Measurements from ENCODE around the gene CENPC. TPM values are rescaled to one million over a fixed set of nuclear protein-coding genes. Genes with fewer than 3 reads are reported as not detected.

CENPC gene
- total RNA-seq, 2 donors from 2014 or later: 26.4 to 33.2 TPM

GRCh38 chr4:67575232-67576058 is 30.1 kb upstream of the CENPC start:
- H3K27ac ChIP-seq: peak overlapping the region in 1 of 2 donors; percentile 21
- H3K4me3 ChIP-seq: no peak overlapping the region
- WGBS: 36% methylated on average over 13 of the region's 13 CpGs
- H3K4me1 ChIP-seq (replicated peaks): no peaks in the 10 kb centered on the region
- no peaks in the 10 kb centered on the region for H3K9me3 ChIP-seq
- no peak for DNase-seq (ENCODE audit: low spot score)
- intact Hi-C loops (cut with DNase I): no loop called here
- no peak for TF ChIP-seq POLR2A (IDR thresholded peaks at IDR 0.05)
- no peak for TF ChIP-seq CTCF (IDR thresholded peaks at IDR 0.05)
- TF ChIP-seq POLR2AphosphoS5 (IDR thresholded peaks at IDR 0.05): no peak
- no peaks in the 10 kb centered on the region for H3K27me3 ChIP-seq (replicated peaks; ENCODE audit: insufficient read depth)
- H3K36me3 ChIP-seq: no peaks in the 10 kb centered on the region

GRCh38 chr4:67573193-67573592 is 27.9 kb upstream of the CENPC start:
- Histone ChIP-seq H3K4me1 (replicated peaks) (no peaks in the 10 kb centered on the region), H3K9me3 (no peaks in the 10 kb centered on the region), H3K27me3 (replicated peaks; ENCODE audit: insufficient read depth) (no peaks in the 10 kb centered on the region), H3K27ac (no peak overlapping the region), H3K4me3 (no peak overlapping the region), H3K36me3 (no peaks in the 10 kb centered on the region)
- no peak for DNase-seq (ENCODE audit: low spot score)
- intact Hi-C loops (cut with DNase I): no loop called here
- TF ChIP-seq CTCF (IDR thresholded peaks at IDR 0.05) (no peak), POLR2AphosphoS5 (IDR thresholded peaks at IDR 0.05) (no peak), POLR2A (IDR thresholded peaks at IDR 0.05) (no peak)

GRCh38 chr4:67571975-67572374 is 26.7 kb upstream of the CENPC start:
- no peak overlapping the region for H3K27ac ChIP-seq
- H3K4me1 ChIP-seq (replicated peaks): no peaks in the 10 kb centered on the region
- intact Hi-C loops (cut with DNase I): no loop called here
- 17% methylated on average over 1 of the region's 1 CpG for WGBS
- no peaks in the 10 kb centered on the region for H3K27me3 ChIP-seq (replicated peaks; ENCODE audit: insufficient read depth)
- H3K36me3 ChIP-seq: no peaks in the 10 kb centered on the region
- H3K4me3 ChIP-seq: no peak overlapping the region
- H3K9me3 ChIP-seq: no peaks in the 10 kb centered on the region
- DNase-seq (ENCODE audit: low spot score): no peak
- TF ChIP-seq POLR2AphosphoS5 (IDR thresholded peaks at IDR 0.05) (no peak), CTCF (IDR thresholded peaks at IDR 0.05) (no peak), POLR2A (IDR thresholded peaks at IDR 0.05) (no peak)

- TF ChIP-seq POLR2A (IDR thresholded peaks at IDR 0.05): no peak
- TF ChIP-seq CTCF (IDR thresholded peaks at IDR 0.05): no peak
- TF ChIP-seq POLR2AphosphoS5 (IDR thresholded peaks at IDR 0.05): no peak
- H3K36me3 ChIP-seq: no peaks in the 10 kb centered on the region
- no peak for DNase-seq (ENCODE audit: low spot score)
- WGBS: 96% methylated on average over 1 of the region's 1 CpG
- intact Hi-C loops (cut with DNase I): no loop called here
- H3K9me3 ChIP-seq: no peaks in the 10 kb centered on the region
- no peaks in the 10 kb centered on the region for H3K4me1 ChIP-seq (replicated peaks)
- no peak overlapping the region for H3K4me3 ChIP-seq
- H3K27me3 ChIP-seq (replicated peaks; ENCODE audit: insufficient read depth): no peaks in the 10 kb centered on the region
- no peak overlapping the region for H3K27ac ChIP-seq
These were observed 25.2 kb upstream of the CENPC start for GRCh38 chr4:67570537-67570936.

- 94% methylated on average over 2 of the region's 2 CpGs for WGBS
- Histone ChIP-seq H3K4me1 (replicated peaks) (no peaks in the 10 kb centered on the region), H3K9me3 (no peaks in the 10 kb centered on the region), H3K4me3 (no peak overlapping the region), H3K27ac (no peak overlapping the region), H3K27me3 (replicated peaks; ENCODE audit: insufficient read depth) (no peaks in the 10 kb centered on the region), H3K36me3 (no peaks in the 10 kb centered on the region)
- intact Hi-C loops (cut with DNase I): no loop called here
- TF ChIP-seq POLR2A (IDR thresholded peaks at IDR 0.05) (no peak), POLR2AphosphoS5 (IDR thresholded peaks at IDR 0.05) (no peak), CTCF (IDR thresholded peaks at IDR 0.05) (no peak)
- no peak for DNase-seq (ENCODE audit: low spot score)
These were observed 23.5 kb upstream of the CENPC start for GRCh38 chr4:67568820-67569219.
